IMR-90 (cell line): ENCODE results near the gene TRIAP1. TPM values are rescaled to one million over a fixed set of nuclear protein-coding genes. Genes with fewer than 3 reads are reported as not detected.

Experiments
- ATAC-seq: fragments of 200-7000 bp; cut with Tn5 transposase; 2 replicates; pipeline ENCODE4 v1.9.1; 2020; ENCODE audit warnings: low read depth, mild to moderate bottlenecking, moderate library complexity
- BruUV-seq: library from RNA; stranded (reverse); fragments of 400-500 nt; replicated peaks from 2 replicates; lab custom pipeline; 2021; lab: Mats Ljungman, UMichigan
- CTCF ChIA-PET: fragments of 300-600 bp; formaldehyde crosslinking; extraction: SDS; loops from one replicate; lab custom pipeline; 2021; ENCODE audit warnings: antibody characterized with exemption; lab: Yijun Ruan, JAX
- POLR2A ChIA-PET: fragments of 300-600 bp; sonication (Branson Sonifier 250); formaldehyde crosslinking; loops from one replicate; lab custom pipeline; 2022; ENCODE audit warnings: antibody characterized with exemption; ENCODE audit not compliant: unreplicated experiment; lab: Charles Lee
- DNase-seq: peaks from one replicate; pipeline ENCODE4 v3.0.0; 2013
- H2AFZ ChIP-seq: replicated peaks from 2 replicates; pipeline ENCODE3; 2013; ENCODE audit warnings: low read length, mild to moderate bottlenecking; ENCODE audit not compliant: poor library complexity
- H2AK5ac ChIP-seq: 2 replicates; pipeline ENCODE4 v1.6.1; 2013; ENCODE audit warnings: low read depth, low read length, inconsistent platforms
- H2AK9ac ChIP-seq: replicated peaks from 2 replicates; pipeline ENCODE3; 2013; ENCODE audit warnings: mild to moderate bottlenecking, low read depth, low read length, moderate library complexity; ENCODE audit not compliant: poor library complexity
- H2BK120ac ChIP-seq: 2 replicates; pipeline ENCODE4 v1.6.1; 2013; ENCODE audit warnings: low read depth, low read length, inconsistent platforms
- H2BK15ac ChIP-seq: 3 replicates; pipeline ENCODE4 v1.6.1; 2013; ENCODE audit warnings: low read depth, low read length, inconsistent platforms
- H2BK20ac ChIP-seq: 2 replicates; pipeline ENCODE4 v1.6.1; 2013; ENCODE audit warnings: low read depth, mild to moderate bottlenecking, inconsistent platforms, low read length, moderate library complexity
- H2BK5ac ChIP-seq: 2 replicates; pipeline ENCODE4 v1.6.1; 2013; ENCODE audit warnings: mild to moderate bottlenecking, low read depth, low read length, inconsistent platforms; ENCODE audit not compliant: poor library complexity, severe bottlenecking
- H3K14ac ChIP-seq: replicated peaks from 2 replicates; pipeline ENCODE4 v1.6.1; 2013; ENCODE audit warnings: low read depth, low read length, inconsistent platforms
- H3K18ac ChIP-seq: 2 replicates; pipeline ENCODE4 v1.6.1; 2013; ENCODE audit warnings: low read depth, low read length, control low read depth
- H3K23ac ChIP-seq: 2 replicates; pipeline ENCODE4 v1.6.1; 2013; ENCODE audit warnings: low read depth, low read length, inconsistent platforms
- H3K27ac ChIP-seq: 2 replicates; pipeline ENCODE4 v1.5.1; 2013; ENCODE audit warnings: mild to moderate bottlenecking, control low read depth, low read length; ENCODE audit not compliant: insufficient read depth
- H3K27me3 ChIP-seq: 2 replicates; pipeline ENCODE4 v1.6.1; 2013; ENCODE audit warnings: low read length; ENCODE audit not compliant: control insufficient read depth, insufficient read depth
- H3K36me3 ChIP-seq: 2 replicates; pipeline ENCODE4 v1.6.1; 2013; ENCODE audit warnings: low read length, mixed read lengths; ENCODE audit not compliant: control insufficient read depth, insufficient read depth
- H3K4ac ChIP-seq: 2 replicates; pipeline ENCODE4 v1.6.1; 2013; ENCODE audit warnings: low read depth, low read length, inconsistent platforms
- H3K4me1 ChIP-seq: 2 replicates; pipeline ENCODE4 v1.6.1; 2013; ENCODE audit warnings: low read length, mixed read lengths; ENCODE audit not compliant: control insufficient read depth, insufficient read depth
- H3K4me2 ChIP-seq: 2 replicates; pipeline ENCODE4 v1.6.1; 2013; ENCODE audit warnings: low read depth, mild to moderate bottlenecking, control low read depth, low read length, moderate library complexity
- H3K4me3 ChIP-seq: 2 replicates; pipeline ENCODE4 v1.5.1; 2013; ENCODE audit warnings: low read depth, mild to moderate bottlenecking, control low read depth, low read length, moderate library complexity; ENCODE audit not compliant: insufficient read depth
- H3K56ac ChIP-seq: 2 replicates; pipeline ENCODE4 v1.6.1; 2013; ENCODE audit warnings: low read length, inconsistent platforms; ENCODE audit not compliant: insufficient read depth; ENCODE audit errors: extremely low read depth
- H3K79me1 ChIP-seq, 2 experiments: 2 replicates each; pipeline ENCODE4 v1.6.1; 2013; ENCODE audit warnings: low read length in 2 of 2, inconsistent platforms in 1 of 2, low read depth in 1 of 2
- H3K9ac ChIP-seq: 2 replicates; pipeline ENCODE4 v1.6.1; 2013; ENCODE audit warnings: low read depth, low read length, control low read depth
- H3K9me1 ChIP-seq: 2 replicates; pipeline ENCODE4 v1.6.1; 2013; ENCODE audit warnings: low read length, inconsistent platforms; ENCODE audit not compliant: insufficient read depth
- H3K9me3 ChIP-seq: 2 replicates; pipeline ENCODE4 v1.6.1; 2013; ENCODE audit warnings: low read length; ENCODE audit not compliant: control insufficient read depth, insufficient read depth
- H4K20me1 ChIP-seq: 2 replicates; pipeline ENCODE4 v1.6.1; 2013; ENCODE audit warnings: low read length, inconsistent platforms; ENCODE audit not compliant: insufficient read depth
- H4K5ac ChIP-seq: 2 replicates; pipeline ENCODE4 v1.6.1; 2013; ENCODE audit warnings: mild to moderate bottlenecking, low read depth, low read length, control low read depth
- H4K8ac ChIP-seq, 2 experiments: 2 replicates each; pipeline ENCODE4 v1.6.1; 2013; ENCODE audit warnings: low read depth in 2 of 2, low read length in 2 of 2, control low read depth in 1 of 2, inconsistent platforms in 1 of 2
- H4K91ac ChIP-seq: 2 replicates; pipeline ENCODE4 v1.6.1; 2013; ENCODE audit warnings: low read depth, low read length, inconsistent platforms; ENCODE audit not compliant: insufficient read depth
- BHLHE40 ChIP-seq: fragments of 150-350 bp; IDR thresholded peaks from 2 replicates; pipeline ENCODE4 v1.6.1; 2016; ENCODE audit warnings: mild to moderate bottlenecking, low read depth, low read length
- CEBPB ChIP-seq: IDR thresholded peaks from 2 replicates; pipeline ENCODE4 v1.6.1; 2012; ENCODE audit warnings: low read depth, low read length, improper control_type of control experiment
- CHD1 ChIP-seq: IDR thresholded peaks from 2 replicates; pipeline ENCODE4 v1.6.1; 2012; ENCODE audit warnings: low read depth, low read length, improper control_type of control experiment
- ELK1 ChIP-seq: fragments of 150-350 bp; IDR thresholded peaks from 2 replicates; pipeline ENCODE4 v1.6.1; 2016; ENCODE audit warnings: low read depth, mild to moderate bottlenecking, low read length, moderate library complexity, borderline replicate concordance
- MAFK ChIP-seq: IDR thresholded peaks from 2 replicates; pipeline ENCODE4 v1.6.1; 2012; ENCODE audit warnings: low read depth, low read length, improper control_type of control experiment
- MAZ ChIP-seq: IDR thresholded peaks from 2 replicates; pipeline ENCODE4 v1.6.1; 2012; ENCODE audit warnings: low read depth, mild to moderate bottlenecking, low read length, improper control_type of control experiment, moderate library complexity, borderline replicate concordance
- MXI1 ChIP-seq: IDR thresholded peaks from 2 replicates; pipeline ENCODE4 v1.6.1; 2012; ENCODE audit warnings: low read depth, mild to moderate bottlenecking, low read length, moderate library complexity, borderline replicate concordance
- POLR2A ChIP-seq: IDR thresholded peaks from 2 replicates; pipeline ENCODE4 v1.6.1; 2012; ENCODE audit warnings: mild to moderate bottlenecking, low read depth, low read length
- RFX5 ChIP-seq: IDR thresholded peaks from 2 replicates; pipeline ENCODE4 v1.8.0; 2012; ENCODE audit warnings: low read depth, mild to moderate bottlenecking, low read length, moderate library complexity
- SMC3 ChIP-seq: fragments of 150-350 bp; IDR thresholded peaks from 2 replicates; pipeline ENCODE4 v1.6.1; 2016; ENCODE audit warnings: low read depth, mild to moderate bottlenecking, antibody characterized with exemption, low read length, moderate library complexity
- WGBS, 2 experiments: methylation state at CpG; one replicate each; pipeline versions ENCODE4 v1.1.5 to v1.1.7; 2013; ENCODE audit warnings: missing lambda C conversion rate in 2 of 2; ENCODE audit not compliant: insufficient read length in 1 of 2; ENCODE audit errors: extremely low coverage in 2 of 2; 5-methylcytosine and 5-hydroxymethylcytosine counted together
- dilution Hi-C: fragments of 300-500 bp; cut with HindIII; formaldehyde crosslinking; loops from one replicate; pipeline ENCODE4 v1.14.3; 2018; ENCODE audit warnings: low sequenced_read_pairs; ENCODE audit not compliant: unreplicated experiment
- in situ Hi-C: fragments of 300-500 bp; cut with MboI; formaldehyde crosslinking; loops from 3 replicates; pipeline ENCODE4 v1.14.3; 2019; ENCODE audit warnings: low sequenced_read_pairs, inconsistent platforms, mixed read lengths
- intact Hi-C: fragments of 100-400 bp; cut with micrococcal nuclease; formaldehyde crosslinking; loops from 2 replicates; pipeline ENCODE4 v1.10.0; 2022
- polyA plus RNA-seq, 3 experiments: library from polyadenylated mRNA; depleted of rRNA; stranded (reverse); fragments of >200 nt; gene quantifications; 2 replicates each; pipeline ENCODE4 v1.2.3, GENCODE V29; 2012; ENCODE audit warnings: low replicate concordance in 1 of 3
- total RNA-seq: library from RNA; depleted of rRNA; stranded (reverse); fragments of >200 nt; gene quantifications from 2 replicates; pipeline ENCODE4 v1.2.3, GENCODE V29; 2012

Gene TRIAP1
- total and polyA plus RNA-seq, 2 of the 4 experiments (the other 2 are of a cell fraction), result 19.2 to 32.3 TPM

DNA sequence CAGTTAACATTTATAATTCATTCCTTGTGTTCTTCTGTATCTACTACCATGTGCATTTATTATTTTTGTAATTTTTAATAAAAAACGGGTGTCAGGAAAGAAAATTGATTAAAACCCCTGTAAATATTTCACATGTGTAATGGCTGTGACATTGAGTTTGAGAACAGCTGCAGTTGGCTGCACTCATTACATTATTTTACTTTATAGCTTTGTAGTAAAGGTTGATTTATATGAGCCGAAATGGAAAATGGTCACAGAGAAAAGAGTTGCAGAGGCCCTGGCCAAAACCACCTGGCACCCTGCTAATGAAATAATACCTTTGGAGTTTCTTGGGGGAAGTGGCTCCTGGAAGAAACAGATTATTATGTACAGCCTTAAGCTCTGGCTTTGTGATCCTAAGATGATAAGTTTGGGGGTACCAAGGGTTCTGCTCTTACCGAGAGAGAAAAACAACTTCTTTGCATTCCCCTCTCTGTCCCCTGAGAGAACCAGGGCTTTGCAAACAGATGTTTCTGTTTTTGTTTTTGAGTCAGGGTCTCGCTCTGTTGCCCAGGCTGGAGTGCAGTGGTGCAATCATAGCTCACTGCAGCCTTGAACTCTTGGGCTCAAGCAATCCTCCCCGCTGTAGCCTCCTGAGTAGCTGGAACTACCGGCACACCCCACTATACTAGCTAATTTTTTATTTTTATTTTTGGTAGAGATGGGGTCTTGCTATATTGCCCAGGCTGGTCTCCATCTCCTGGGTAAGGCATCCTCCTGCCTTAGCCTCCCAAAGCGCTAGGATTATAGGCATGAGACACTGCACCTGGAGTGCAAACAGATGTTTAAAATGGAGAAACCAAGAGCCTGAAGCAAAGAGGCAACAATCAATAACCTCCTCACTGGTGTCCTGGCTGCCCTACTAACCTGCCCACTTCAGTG lies 40.0 kb upstream of the TRIAP1 start:
- no peaks in the 10 kb centered on the region for H3K9me3 ChIP-seq
- in situ Hi-C loops, result no loop called here
- no peak overlapping the region for H3K14ac ChIP-seq
- BruUV-seq, result no TSS peak
- H3K4ac ChIP-seq, result no peak overlapping the region
- no peak overlapping the region for H3K27ac ChIP-seq
- H3K79me1 ChIP-seq, result peaks cover 14 to 25% of the 10 kb centered on the region in 2 experiments
- no peak overlapping the region for H2BK15ac ChIP-seq
- no peak overlapping the region for H2AK5ac ChIP-seq
- no peak for DNase-seq
- intact Hi-C loops, result no loop called here
- dilution Hi-C loops, result no loop called here
- no peaks in the 10 kb centered on the region for H4K20me1 ChIP-seq
- no peak overlapping the region for H4K5ac ChIP-seq
- H3K56ac ChIP-seq, result no peak overlapping the region
- no peak overlapping the region for H4K91ac ChIP-seq
- H3K4me2 ChIP-seq, result no peak overlapping the region
- H3K27me3 ChIP-seq, result no peaks in the 10 kb centered on the region
- H3K18ac ChIP-seq, result no peak overlapping the region
- ChIA-PET CTCF (no interaction called here), POLR2A (no interaction called here)
- H3K23ac ChIP-seq, result no peak overlapping the region
- no peak overlapping the region for H4K8ac ChIP-seq
- TF ChIP-seq ELK1 (no peak), MAZ (no peak), BHLHE40 (no peak), CEBPB (no peak), CHD1 (no peak), RFX5 (no peak), SMC3 (no peak), POLR2A (no peak), MXI1 (no peak), MAFK (no peak)
- no peak overlapping the region for H2BK5ac ChIP-seq
- no peaks in the 10 kb centered on the region for H3K4me1 ChIP-seq
- peaks cover 10% of the 10 kb centered on the region for H3K36me3 ChIP-seq
- H2AFZ ChIP-seq, result no peak overlapping the region
- ATAC-seq, result no peak
- no peak overlapping the region for H2BK20ac ChIP-seq
- peaks cover 4% of the 10 kb centered on the region; the same call in 1 of the 2 replicates for H3K9me1 ChIP-seq
- WGBS, 2 experiments, result no CpG with 5 or more reads among the region's 7 CpGs
- no peak overlapping the region for H3K9ac ChIP-seq
- H2AK9ac ChIP-seq, result no peak overlapping the region
- H3K4me3 ChIP-seq, result no peak overlapping the region
- H2BK120ac ChIP-seq, result no peak overlapping the region
